ENCODE measurements around the gene TMEM201.
"Not testable (repeated sequence)": the region's sequence is repeated elsewhere in the genome, so short reads cannot be mapped to it uniquely, and the experiment has no call there.

TMEM201 gene

GRCh38 chr1:9588551-9589143 is at the start of gene TMEM201:
TMEM201 (plus strand) TSS chr1:9588911; CDS start chr1:9588931, 20 bp downstream.
- DNase-seq (ENCODE audit: low read depth in 4 of 4, low spot score in 1 of 4), result peak; percentile 81 to 94 (median 88)

DNA sequence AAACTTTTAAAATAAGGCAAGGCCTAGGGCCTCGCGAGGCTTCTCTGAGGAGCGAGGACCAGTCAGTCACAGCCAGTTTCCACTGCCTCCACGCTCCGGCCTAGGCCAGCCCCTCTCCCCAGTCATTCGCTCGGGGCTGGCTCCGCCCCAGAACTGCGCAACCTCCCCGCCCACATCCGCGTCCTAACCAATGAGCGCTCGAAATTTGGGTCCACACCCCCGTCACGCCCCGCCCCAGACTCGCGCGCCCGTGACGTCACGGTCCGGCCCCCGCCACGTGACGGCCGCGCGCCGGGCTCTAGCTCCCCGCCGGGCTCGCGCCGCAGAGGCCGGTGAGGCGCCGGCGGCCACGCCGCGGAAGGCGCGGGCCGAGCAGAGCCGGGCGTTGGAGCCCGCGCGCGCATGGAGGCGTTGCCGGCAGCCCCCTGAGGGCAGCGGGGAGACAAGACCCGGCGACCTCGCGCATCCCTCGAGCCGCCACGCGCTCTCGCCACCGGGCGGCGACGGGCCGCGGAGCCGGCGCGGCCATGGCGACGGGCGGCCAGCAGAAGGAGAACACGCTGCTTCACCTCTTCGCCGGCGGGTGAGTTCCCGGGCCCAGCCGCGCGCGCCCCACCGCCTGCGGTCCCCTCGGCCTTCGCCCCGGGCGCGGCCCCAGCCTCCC is 49.4 kb upstream of the TMEM201 start, which contains the start of gene SLC25A33:
Gene SLC25A33 (plus strand): TSS at position 301 of the 664 bp plus-strand sequence. CDS start 227 bp downstream, at position 528.
- peak; percentile 96 to 98 (median 97) for DNase-seq (ENCODE audit: low read depth in 4 of 4, low spot score in 1 of 4)

- DNase-seq (ENCODE audit: low read depth in 4 of 4, low spot score in 1 of 4), result peak; percentile 21 to 41 (median 28)
Measured at GRCh38 chr1:9539829-9540550, 48.7 kb upstream of the TMEM201 start.

- no peak for DNase-seq (ENCODE audit: low read depth in 4 of 4, low spot score in 1 of 4)
Measured at GRCh38 chr1:9542430-9542829, 46.3 kb upstream of the TMEM201 start.

DNA sequence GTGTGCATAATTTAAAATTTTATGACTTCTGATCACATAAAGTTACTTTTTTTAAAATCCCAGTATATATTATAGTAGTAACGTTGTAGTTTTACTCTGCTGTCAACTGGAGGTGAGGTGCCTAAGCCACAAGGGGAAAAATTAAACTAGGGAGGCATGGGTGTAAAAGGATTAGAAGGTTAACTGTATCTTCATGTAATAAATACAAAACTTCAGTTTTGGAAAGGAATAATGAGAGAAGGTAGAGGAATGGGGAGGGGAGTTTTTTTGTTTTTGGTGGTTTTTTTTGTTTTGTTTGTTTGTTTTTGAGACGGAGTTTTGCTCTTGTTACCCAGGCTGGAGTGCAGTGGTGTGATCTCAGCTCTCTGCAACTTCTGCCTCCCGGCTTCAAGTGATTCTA is 43.8 kb upstream of the TMEM201 start:
- no peak for DNase-seq (ENCODE audit: low read depth in 4 of 4, low spot score in 1 of 4)

DNA sequence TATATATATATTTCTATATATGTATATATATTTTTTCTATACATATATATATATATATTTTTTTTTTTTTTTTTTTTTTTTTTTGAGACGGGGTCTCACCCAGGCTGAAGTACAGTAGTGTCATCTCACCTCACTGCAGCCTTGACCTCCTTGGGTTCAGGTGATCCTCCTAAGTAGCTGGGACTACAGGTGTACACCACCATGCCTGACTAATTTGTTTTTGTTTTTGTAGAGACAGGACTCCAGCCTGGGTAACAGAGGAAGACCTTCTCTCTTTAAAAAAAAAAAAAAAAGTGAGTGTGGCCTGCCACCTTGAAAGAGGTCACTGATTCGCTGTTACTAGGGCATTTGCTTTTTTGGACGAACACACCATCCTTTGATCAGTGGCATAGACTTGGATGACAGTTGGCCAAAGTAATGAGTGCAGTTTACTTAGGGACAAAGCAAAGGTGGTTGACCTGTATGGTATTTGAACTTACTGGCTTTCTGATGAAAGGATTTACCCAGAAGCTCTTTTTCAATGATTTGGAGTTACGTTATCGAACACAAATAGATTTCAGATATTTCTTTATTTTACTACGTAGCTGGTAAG is 38.7 kb upstream of the TMEM201 start:
- no peak for DNase-seq (ENCODE audit: low read depth in 4 of 4, low spot score in 1 of 4)

GRCh38 chr1:9551984-9552383 is 36.7 kb upstream of the TMEM201 start:
- no peak for DNase-seq (ENCODE audit: low read depth in 4 of 4, low spot score in 1 of 4)

DNA sequence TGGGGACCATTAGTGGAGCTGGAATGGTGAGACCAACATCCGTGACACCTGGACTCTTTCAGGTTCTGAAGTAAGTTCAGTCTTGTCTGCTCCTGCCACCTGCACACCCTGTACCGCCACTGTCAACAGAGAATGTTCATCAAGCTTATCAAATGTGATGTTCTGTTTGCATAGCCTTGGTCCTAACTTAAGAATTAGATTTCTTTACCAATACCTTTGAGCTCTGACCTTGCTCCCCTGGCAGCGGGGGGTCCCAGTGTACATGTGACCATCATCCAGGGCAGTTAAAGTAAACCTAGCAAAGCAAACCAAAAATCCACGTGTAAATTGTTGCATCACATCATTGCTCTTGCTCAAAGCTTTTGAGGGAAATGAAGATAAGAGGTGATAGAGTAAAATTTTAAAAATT is 35.0 kb upstream of the TMEM201 start:
- no peak for DNase-seq (ENCODE audit: low read depth in 4 of 4, low spot score in 1 of 4)

GRCh38 chr1:9555942-9556341 is 32.8 kb upstream of the TMEM201 start:
- DNase-seq (ENCODE audit: low read depth in 4 of 4, low spot score in 1 of 4), result no peak

- DNase-seq (ENCODE audit: low read depth in 4 of 4, low spot score in 1 of 4), result no peak
Measured at GRCh38 chr1:9557624-9558023, 31.1 kb upstream of the TMEM201 start.

- DNase-seq (ENCODE audit: low read depth in 4 of 4, low spot score in 1 of 4), result no peak
Measured at GRCh38 chr1:9558271-9558945, 30.3 kb upstream of the TMEM201 start.

GRCh38 chr1:9558946-9559545 is 29.7 kb upstream of the TMEM201 start:
- DNase-seq (ENCODE audit: low read depth in 4 of 4, low spot score in 1 of 4), result no peak

GRCh38 chr1:9559673-9560072 is 29.0 kb upstream of the TMEM201 start:
- no peak for DNase-seq (ENCODE audit: low read depth in 4 of 4, low spot score in 1 of 4)

DNA sequence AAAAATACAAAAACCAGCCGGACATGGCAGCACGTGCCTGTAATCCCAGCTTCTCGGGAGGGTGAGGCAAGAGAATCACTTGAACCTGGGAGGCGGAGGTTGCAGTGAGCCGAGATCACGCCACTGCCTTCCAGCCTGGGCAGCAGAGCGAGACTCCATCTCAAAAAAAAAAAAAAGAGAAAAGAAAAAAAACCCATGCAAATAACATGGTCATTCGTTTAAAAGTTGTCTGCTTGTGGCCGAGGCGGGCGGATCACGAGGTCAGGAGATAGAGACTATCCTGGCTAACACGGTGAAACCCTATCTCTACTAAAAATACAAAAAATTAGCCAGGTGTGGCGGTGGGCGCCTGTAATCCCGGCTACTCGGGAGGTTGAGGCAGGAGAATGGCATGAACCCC is 28.6 kb upstream of the TMEM201 start:
- DNase-seq (ENCODE audit: low read depth in 4 of 4, low spot score in 1 of 4), result not testable (repeated sequence)

DNA sequence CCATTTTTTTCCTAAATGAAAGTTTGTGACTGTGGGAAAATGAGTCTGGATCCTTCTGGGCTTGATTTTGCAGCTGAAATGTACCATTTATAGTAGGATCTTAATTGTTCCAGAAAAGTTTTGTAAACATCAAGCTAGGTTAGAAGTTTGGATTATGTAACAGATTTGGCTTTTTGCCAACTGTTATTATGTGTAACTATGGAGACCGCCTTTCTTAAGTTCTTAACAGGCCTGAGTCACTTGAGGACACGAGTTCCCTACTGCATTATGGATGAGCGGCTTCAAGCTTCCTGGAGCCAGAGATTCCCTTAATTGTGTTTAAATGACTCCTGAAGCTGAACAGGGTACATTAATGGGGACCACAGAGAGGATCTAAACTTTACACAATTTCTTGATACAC is 27.3 kb upstream of the TMEM201 start:
- no peak for DNase-seq (ENCODE audit: low read depth in 4 of 4, low spot score in 1 of 4)

DNA sequence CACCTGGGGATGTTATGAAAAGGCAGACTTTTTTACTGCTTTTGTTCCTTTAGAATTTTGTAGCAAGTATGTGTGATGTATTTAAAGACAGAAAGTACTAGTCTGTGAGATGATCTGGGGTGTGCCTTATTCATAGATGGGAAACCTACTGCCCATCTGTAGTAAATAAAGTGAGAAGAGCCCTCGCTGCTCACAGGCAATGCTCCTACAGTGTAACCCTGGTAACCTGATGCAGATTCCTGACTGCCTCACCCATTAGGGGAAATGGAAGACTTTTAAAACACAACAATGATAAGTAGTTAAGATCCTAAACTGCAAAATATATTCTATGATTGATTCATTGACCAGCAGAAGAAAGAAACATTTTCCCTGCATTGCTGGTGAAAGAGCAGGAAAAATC is 19.4 kb upstream of the TMEM201 start:
- no peak for DNase-seq (ENCODE audit: low read depth in 4 of 4, low spot score in 1 of 4)

DNA sequence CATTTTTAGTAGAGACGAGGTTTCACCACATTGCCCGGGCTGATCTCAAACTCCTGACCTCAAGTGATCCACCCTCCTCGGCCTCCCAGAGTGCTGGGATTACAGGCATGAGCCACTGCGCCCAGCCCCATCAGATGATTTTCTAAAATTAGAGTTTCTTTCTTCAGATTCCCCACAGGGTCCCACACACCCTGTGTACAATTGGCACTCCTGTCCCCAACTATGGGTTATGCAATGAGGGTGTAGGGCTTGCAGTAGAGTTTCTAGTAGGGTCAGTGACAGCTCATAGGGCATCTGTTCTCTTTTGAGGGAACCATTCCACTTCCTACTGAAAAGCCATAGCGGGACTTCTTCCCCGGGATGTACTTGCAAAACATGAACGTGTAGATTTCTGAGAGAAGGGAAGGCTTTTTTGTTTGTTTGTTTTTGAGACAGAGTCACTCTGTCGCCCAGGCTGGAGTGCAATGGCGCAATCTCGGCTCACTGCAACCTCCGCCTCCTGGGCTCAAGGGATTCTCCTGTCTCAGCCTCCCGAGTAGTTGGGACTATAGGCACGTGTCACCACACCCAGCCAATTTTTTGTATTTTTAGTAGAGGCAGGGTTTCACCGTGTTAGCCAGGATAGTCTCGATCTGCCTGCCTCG is 17.7 kb upstream of the TMEM201 start:
- not testable (repeated sequence) for DNase-seq (ENCODE audit: low read depth in 4 of 4, low spot score in 1 of 4)

DNA sequence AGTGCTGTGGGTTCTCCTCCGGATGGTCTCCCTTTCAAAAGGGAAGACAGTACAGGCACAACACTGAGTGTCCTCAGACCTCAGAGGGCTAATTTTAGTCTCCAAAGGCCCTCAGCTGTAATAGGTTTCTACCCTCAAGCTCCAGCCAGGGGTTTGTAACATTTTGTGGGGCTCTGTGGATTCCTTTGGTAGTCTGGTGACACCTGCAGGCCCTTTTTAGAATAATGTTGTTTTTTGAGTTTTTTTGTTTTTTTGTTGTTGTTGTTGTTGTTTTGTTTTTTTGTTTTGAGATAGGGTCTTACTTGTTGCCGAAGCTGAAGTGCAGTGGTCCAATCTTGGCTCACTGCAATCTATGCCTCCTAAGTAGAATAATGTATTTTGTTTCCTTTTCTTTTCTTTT is 15.0 kb upstream of the TMEM201 start:
- DNase-seq (ENCODE audit: low read depth in 4 of 4, low spot score in 1 of 4), result no peak

- no peak for DNase-seq (ENCODE audit: low read depth in 4 of 4, low spot score in 1 of 4)
Measured at GRCh38 chr1:9575486-9575885, 13.2 kb upstream of the TMEM201 start.

DNA sequence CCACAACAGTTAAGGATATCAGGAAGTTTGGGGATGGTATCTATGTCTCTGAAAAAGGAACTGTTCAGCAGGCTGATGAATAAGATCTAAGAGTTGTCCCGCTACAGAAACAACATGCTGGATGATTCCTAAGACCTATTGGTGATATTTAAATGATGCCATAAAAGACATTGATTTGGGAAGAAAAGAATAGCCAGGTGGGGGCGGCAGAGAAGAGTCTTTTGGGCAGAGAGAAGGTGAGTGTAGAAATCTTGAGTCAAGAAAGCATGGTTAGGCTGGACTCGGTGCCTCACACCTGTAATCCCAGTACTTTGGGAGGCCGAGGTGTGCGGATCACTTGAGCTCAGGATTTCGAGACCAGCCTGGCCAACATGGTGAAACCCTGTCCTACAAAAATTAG is 11.8 kb upstream of the TMEM201 start:
- DNase-seq (ENCODE audit: low read depth in 4 of 4, low spot score in 1 of 4), result no peak

Measured in stimulated activated CD4-positive, alpha-beta T cell treated with anti-CD3 and anti-CD28 coated beads, Interleukin-1b, Interleukin-23, amount 100 ng/mL, for 24 hours (primary cell).